Right atrium auricular region (tissue), 2 donors: ENCODE measurements around the gene SERP2. TPM values are rescaled to one million over a fixed set of nuclear protein-coding genes. Genes with fewer than 3 reads are reported as not detected.

Experiments
- DNase-seq: peaks from one replicate; pipeline ENCODE4 v3.0.0-alpha.2; 2019; ENCODE audit warnings: low spot score
- H3K27ac ChIP-seq, 2 donors: fragments of 200-600 bp; sonication (generic); 1 replicate in 1 of 2; 2 replicates in 1 of 2; pipeline ENCODE4 v1.5.1; 2016 to 2019
- H3K27me3 ChIP-seq, 2 donors: fragments of 200-600 bp; sonication (generic); one replicate each; pipeline versions ENCODE4 v1.5.1 to v1.6.0; 2017 to 2019
- H3K36me3 ChIP-seq: fragments of 200-600 bp; sonication (generic); one replicate; pipeline ENCODE4 v1.5.1; 2016
- H3K4me1 ChIP-seq, 2 donors: fragments of 200-600 bp; sonication (generic); one replicate each; pipeline versions ENCODE4 v1.5.1 to v1.6.0; 2017 to 2019
- H3K4me3 ChIP-seq, 2 donors: fragments of 200-600 bp; sonication (generic); 1 replicate in 1 of 2; 2 replicates in 1 of 2; pipeline ENCODE4 v1.5.1; 2017 to 2019; ENCODE audit warnings: mild to moderate bottlenecking in 1 of 2, moderate library complexity in 1 of 2
- H3K9me3 ChIP-seq, 2 donors: fragments of 200-600 bp; sonication (generic); one replicate each; pipeline ENCODE4 v1.5.1; 2019
- total RNA-seq, 2 donors: library from RNA; depleted of rRNA; stranded (reverse); fragments of >200 nt; gene quantifications; one replicate each; pipeline ENCODE4 v1.1.0, GENCODE V29; 2016
- TF ChIP-seq, protein P1 (sequence below), 2 donors: fragments of 200-600 bp; sonication (generic); IDR thresholded peaks; one replicate each; pipeline ENCODE4 v1.5.1; 2019; ENCODE audit warnings: antibody characterized with exemption in 2 of 2

SERP2 gene
- total RNA-seq, 2 donors from 2014 or later: 15.4 to 17.7 TPM

DNA sequence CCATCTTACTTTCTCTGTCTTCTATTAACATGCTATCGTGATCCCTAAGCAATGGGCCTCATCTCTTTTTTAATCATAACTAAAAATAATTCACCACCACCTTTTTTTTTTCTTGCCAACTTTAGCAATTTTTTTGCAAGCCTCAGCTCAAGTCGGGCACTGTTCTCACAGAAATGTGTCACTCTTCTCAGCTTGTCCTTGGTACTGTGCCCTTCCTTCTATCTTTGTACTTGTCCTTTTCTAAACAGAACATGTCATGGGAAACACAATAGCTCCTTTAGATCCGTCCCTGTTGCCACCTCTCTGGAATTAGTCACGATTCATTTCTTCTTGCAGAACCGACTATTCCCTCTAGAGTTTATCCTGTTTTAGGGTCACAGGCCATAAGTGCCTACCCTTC, 10.3 kb downstream of the SERP2 start:
- Histone ChIP-seq H3K27me3 (no peaks in the 10 kb centered on the region), H3K4me3 (no peak overlapping the region), H3K27ac (peak overlapping the region; percentile 31 to 64), H3K36me3 (peaks cover 10% of the 10 kb centered on the region), H3K9me3 (no peaks in the 10 kb centered on the region), H3K4me1 (peaks cover 0 to 40% of the 10 kb centered on the region in 2 donors)
- DNase-seq: no peak
- TF ChIP-seq, protein P1, sequence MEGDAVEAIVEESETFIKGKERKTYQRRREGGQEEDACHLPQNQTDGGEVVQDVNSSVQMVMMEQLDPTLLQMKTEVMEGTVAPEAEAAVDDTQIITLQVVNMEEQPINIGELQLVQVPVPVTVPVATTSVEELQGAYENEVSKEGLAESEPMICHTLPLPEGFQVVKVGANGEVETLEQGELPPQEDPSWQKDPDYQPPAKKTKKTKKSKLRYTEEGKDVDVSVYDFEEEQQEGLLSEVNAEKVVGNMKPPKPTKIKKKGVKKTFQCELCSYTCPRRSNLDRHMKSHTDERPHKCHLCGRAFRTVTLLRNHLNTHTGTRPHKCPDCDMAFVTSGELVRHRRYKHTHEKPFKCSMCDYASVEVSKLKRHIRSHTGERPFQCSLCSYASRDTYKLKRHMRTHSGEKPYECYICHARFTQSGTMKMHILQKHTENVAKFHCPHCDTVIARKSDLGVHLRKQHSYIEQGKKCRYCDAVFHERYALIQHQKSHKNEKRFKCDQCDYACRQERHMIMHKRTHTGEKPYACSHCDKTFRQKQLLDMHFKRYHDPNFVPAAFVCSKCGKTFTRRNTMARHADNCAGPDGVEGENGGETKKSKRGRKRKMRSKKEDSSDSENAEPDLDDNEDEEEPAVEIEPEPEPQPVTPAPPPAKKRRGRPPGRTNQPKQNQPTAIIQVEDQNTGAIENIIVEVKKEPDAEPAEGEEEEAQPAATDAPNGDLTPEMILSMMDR (IDR thresholded peaks at IDR 0.05): no peak

DNA sequence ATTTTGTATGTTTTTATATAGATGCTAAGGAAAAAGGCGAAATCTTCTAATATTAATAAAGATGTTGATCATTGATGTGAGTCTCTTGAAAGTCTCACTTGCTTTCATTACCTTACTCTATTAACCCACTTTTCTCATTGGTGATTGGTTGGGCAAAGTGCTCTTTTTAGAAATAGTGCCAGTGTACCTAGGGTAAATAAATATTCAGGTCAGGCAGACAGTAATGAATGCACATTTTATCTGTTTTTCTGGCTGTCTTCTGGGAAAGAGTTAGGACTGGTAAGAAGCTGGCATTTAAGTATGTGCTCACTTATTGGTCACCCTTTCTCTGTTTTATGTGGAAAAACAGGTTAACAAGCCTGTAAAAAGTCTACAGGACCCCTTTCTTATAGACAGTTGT, 11.2 kb downstream of the SERP2 start:
- no peaks in the 10 kb centered on the region for H3K27me3 ChIP-seq
- H3K4me3 ChIP-seq: no peak overlapping the region
- peaks cover 0 to 40% of the 10 kb centered on the region in 2 donors for H3K4me1 ChIP-seq
- DNase-seq: no peak
- no peaks in the 10 kb centered on the region for H3K9me3 ChIP-seq
- TF ChIP-seq, protein P1 (IDR thresholded peaks at IDR 0.05): no peak
- H3K27ac ChIP-seq: peak overlapping the region; percentile 26 to 64
- peaks cover 10% of the 10 kb centered on the region for H3K36me3 ChIP-seq

DNA sequence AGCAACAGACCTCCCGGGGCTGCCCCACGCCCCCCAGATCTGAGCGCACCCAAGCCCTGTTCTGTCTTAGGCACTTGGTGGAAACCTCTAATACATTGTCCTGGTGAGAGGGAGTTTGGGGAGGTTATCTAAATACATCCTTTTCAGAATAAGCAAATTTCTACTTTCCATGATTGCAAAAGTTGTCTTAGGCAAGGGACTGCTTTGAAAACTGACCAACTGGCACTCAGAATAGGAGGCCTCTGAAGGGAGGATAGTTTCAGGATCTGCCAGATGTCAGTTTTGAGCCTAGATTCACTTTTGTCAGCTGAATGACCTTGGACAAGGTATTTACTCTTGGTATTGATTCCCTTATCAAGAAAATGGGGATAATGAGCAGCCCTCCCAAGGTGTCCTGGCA, 11.8 kb downstream of the SERP2 start:
- H3K27me3 ChIP-seq: no peaks in the 10 kb centered on the region
- no peak overlapping the region for H3K27ac ChIP-seq
- TF ChIP-seq, protein P1 (IDR thresholded peaks at IDR 0.05): no peak
- peaks cover 4% of the 10 kb centered on the region for H3K36me3 ChIP-seq
- no peaks in the 10 kb centered on the region for H3K9me3 ChIP-seq
- H3K4me1 ChIP-seq: peaks cover 0 to 40% of the 10 kb centered on the region in 2 donors
- no peak for DNase-seq
- H3K4me3 ChIP-seq: no peak overlapping the region

DNA sequence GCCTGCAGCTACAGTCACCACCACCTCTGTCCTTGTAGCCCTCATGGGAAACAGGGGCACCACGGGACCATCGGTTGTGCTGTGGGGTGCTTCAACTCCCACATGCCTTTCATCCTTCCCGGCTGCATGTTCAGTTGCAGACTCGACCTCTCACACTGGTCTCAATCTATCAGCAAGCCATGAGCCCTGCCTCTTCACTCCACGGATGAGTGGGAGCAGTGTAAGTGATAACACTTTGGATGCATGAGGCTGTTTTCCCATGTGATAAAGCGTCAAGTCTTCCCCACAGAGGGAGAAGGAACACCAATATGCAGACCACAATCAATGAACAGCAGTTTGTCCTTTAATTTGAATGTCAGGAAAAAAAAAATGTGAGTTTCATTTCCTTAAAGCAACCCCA, 12.2 kb downstream of the SERP2 start:
- peak overlapping the region in 1 of 2 donors; percentile 58 for H3K27ac ChIP-seq

DNA sequence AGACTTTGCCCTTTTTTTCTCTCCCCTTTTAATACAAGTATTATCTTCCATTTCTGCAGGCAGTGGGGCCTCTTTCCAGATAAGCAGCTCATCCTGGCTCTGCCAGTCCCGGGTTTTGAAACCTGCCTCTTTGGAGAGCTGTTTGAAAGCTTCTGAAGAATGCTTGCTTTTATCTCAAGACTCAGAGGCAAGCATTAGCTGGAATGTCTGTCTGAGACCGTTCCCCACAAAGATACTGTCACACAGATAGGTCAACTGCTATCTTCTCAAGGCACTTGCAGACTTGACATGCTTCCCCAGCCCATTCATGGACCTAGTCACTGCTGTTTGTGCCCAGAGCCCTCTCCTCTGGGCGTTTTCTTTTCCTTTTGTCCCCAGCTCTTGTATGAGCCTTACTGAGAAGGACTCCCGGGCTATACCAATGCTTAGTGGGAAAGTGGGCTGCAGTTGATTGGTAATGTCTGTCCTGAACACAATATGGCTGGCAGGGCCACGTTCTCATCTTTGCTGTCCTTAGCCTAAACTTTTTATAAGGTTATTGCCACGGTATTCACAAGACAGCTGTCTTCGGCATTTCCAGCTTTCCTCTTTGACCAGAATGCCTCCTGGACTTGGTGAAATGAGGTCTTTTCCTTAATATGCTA, 13.4 kb downstream of the SERP2 start:
- no peaks in the 10 kb centered on the region for H3K9me3 ChIP-seq
- peak overlapping the region in 1 of 2 donors; percentile 58 for H3K27ac ChIP-seq
- DNase-seq: no peak
- H3K27me3 ChIP-seq: no peaks in the 10 kb centered on the region
- H3K4me1 ChIP-seq: peaks cover 0 to 40% of the 10 kb centered on the region in 2 donors
- no peaks in the 10 kb centered on the region for H3K36me3 ChIP-seq
- TF ChIP-seq, protein P1 (IDR thresholded peaks at IDR 0.05): no peak
- no peak overlapping the region for H3K4me3 ChIP-seq

More for the DNA sequence above, 12.2 kb downstream of the SERP2 start:
- H3K27me3 ChIP-seq: no peaks in the 10 kb centered on the region
- H3K9me3 ChIP-seq: no peaks in the 10 kb centered on the region
- no peak for DNase-seq
- H3K4me3 ChIP-seq: no peak overlapping the region
- H3K4me1 ChIP-seq: peaks cover 0 to 40% of the 10 kb centered on the region in 2 donors
- no peaks in the 10 kb centered on the region for H3K36me3 ChIP-seq
- TF ChIP-seq, protein P1 (IDR thresholded peaks at IDR 0.05): no peak
